ENCODE measurements around the gene POLR2F. TPM values are rescaled to one million over a fixed set of nuclear protein-coding genes. Genes with fewer than 3 reads are reported as not detected.
A peak's percentile ranks its signal among the peaks of the same experiment; 100 is the strongest.

The POLR2F gene
- total RNA-seq, 2 donors from 2014 or later: 98.0 to 105 TPM

DNA sequence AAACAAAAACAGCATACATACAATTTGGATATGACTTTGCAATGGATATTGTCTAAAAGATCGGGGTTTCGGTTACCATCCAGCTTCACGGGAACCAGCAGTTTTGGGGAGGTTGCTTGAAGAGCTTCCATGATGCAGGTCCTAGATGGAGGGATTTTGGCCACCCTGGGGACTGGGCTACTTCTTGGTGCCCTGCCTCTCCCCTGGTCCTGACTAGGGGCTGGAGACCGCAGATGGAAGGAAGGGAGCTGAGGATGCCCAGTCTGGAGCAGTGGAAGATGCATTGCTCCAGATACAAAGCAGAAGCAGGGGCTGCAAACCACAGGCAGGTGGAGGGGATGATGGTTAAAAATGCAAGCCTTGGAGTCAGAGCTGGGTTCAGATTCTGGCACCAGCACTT lies 17.4 kb downstream of the POLR2F start:
- no peak overlapping the region for H3K4me3 ChIP-seq (ENCODE audit: low read length)
- 99 to 100% methylated on average over 4 of the region's 4 CpGs for WGBS, 2 experiments (ENCODE audit: insufficient coverage in 1 of 2, insufficient read length in 1 of 2)
- peaks cover 13% of the 10 kb centered on the region for H3K4me1 Mint-ChIP-seq
- no peaks in the 10 kb centered on the region for H3K9me3 Mint-ChIP-seq
- H3K36me3 ChIP-seq (ENCODE audit: control insufficient read depth, insufficient read depth, low read length): peaks cover 29% of the 10 kb centered on the region
- no peaks in the 10 kb centered on the region for H3K27me3 ChIP-seq (ENCODE audit: control insufficient read depth, insufficient read depth, low read length, poor library complexity, severe bottlenecking)
- no peak overlapping the region for H3K27ac Mint-ChIP-seq
- DNase-seq: no peak
- no peak for TF ChIP-seq CTCF (conservative IDR thresholded peaks at IDR 0.05)
- peaks cover 15% of the 10 kb centered on the region for H3K4me1 ChIP-seq (ENCODE audit: control insufficient read depth, insufficient read depth, low read length)
- no peaks in the 10 kb centered on the region for H3K9me3 ChIP-seq (ENCODE audit: control insufficient read depth, low read length)
- no peak overlapping the region for H3K9ac ChIP-seq (ENCODE audit: extremely low read depth, low read length, poor library complexity, severe bottlenecking)
- peaks cover 52% of the 10 kb centered on the region for H3K36me3 Mint-ChIP-seq (ENCODE audit: low read depth)
- no peak overlapping the region for H3K4me3 Mint-ChIP-seq
- H3K27ac ChIP-seq (ENCODE audit: low read depth, low read length): no peak overlapping the region
- no peaks in the 10 kb centered on the region for H3K27me3 Mint-ChIP-seq (ENCODE audit: insufficient read depth)

DNA sequence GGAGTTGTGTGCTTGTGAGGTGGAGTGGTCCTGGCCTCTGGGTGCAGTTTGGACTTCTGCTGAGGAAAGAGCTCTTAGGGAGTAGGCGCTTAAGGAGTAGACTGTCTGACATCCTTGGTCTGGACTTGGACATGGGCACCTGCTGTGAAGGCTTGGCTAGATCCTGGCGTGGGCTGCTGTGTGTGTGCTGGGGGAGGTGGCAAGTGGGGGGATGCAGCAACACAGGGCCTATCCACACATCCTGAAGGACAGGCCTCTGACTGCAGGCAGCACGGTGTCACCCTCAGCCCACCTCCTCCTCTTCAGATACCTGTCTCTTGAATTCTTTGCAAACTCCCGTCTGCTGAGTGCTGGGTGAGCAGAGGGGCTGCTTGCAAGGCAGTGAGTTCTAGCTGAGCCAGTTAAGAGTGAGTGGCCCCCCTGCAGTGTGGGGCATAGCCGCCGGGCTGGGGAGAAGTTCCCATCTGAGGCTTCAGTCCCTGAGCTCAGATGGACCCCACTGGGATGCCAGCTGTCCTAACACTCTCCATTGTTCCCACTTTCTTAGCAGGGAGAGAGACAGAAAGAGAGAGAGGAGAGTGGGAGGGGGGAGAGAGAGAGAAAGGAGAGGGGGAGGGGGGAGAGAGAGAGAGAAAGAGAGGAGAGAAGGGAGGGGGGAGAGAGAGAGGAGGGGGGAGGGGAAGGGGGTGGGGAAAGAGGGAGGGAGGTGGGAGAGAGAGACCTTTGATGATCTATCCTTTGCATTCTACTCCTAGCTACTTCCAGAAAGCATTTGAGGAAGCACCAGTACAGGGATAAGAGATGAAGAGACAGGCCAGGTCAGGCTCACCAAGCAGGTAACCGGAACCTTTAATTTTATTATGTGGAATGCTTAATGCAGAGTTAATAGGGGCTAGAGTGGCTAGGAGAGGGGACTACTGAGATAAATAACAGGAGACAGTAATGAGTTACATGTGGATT lies 18.3 kb downstream of the POLR2F start:
- Mint-ChIP-seq H3K36me3 (ENCODE audit: low read depth) (peaks cover 53% of the 10 kb centered on the region), H3K4me3 (no peak overlapping the region), H3K27me3 (ENCODE audit: insufficient read depth) (no peaks in the 10 kb centered on the region), H3K9me3 (no peaks in the 10 kb centered on the region), H3K4me1 (peaks cover 13% of the 10 kb centered on the region), H3K27ac (peak overlapping the region; percentile 48)
- TF ChIP-seq CTCF (conservative IDR thresholded peaks at IDR 0.05): no peak
- Histone ChIP-seq H3K4me1 (ENCODE audit: control insufficient read depth, insufficient read depth, low read length) (peaks cover 15% of the 10 kb centered on the region), H3K4me3 (ENCODE audit: low read length) (no peak overlapping the region), H3K36me3 (ENCODE audit: control insufficient read depth, insufficient read depth, low read length) (peaks cover 26% of the 10 kb centered on the region), H3K9me3 (ENCODE audit: control insufficient read depth, low read length) (no peaks in the 10 kb centered on the region), H3K27me3 (ENCODE audit: control insufficient read depth, insufficient read depth, low read length, poor library complexity, severe bottlenecking) (no peaks in the 10 kb centered on the region), H3K27ac (ENCODE audit: low read depth, low read length) (peak overlapping the region; percentile 29), H3K9ac (ENCODE audit: extremely low read depth, low read length, poor library complexity, severe bottlenecking) (no peak overlapping the region)
- DNase-seq: peak; percentile 83
- WGBS, 2 experiments (ENCODE audit: insufficient coverage in 1 of 2, insufficient read length in 1 of 2): 32 to 44% methylated on average over 3 to 7 of the region's 7 CpGs

DNA sequence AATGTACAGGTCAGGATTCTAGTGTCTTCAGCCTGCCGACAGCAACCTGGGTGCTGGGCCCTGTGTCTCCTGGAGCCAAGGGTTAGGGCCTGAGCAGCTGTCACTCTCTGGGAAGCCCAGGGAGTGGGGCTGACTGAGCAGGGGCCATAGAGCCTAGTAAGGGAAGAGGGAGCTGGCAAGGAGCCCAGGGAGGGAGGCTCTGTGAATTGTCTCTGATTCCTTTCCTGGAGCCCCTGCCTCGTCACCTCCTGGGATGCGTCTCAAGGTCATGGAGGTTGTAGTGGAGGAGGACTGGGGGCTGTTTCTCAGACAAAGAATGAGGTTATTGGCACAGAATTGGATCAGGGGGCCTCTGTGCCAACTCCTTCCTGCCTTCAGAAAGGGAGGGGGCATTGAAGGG lies 19.0 kb downstream of the POLR2F start:
- Mint-ChIP-seq H3K27ac (peak overlapping the region; percentile 48), H3K9me3 (no peaks in the 10 kb centered on the region), H3K27me3 (ENCODE audit: insufficient read depth) (no peaks in the 10 kb centered on the region), H3K4me1 (peaks cover 13% of the 10 kb centered on the region), H3K36me3 (ENCODE audit: low read depth) (peaks cover 53% of the 10 kb centered on the region), H3K4me3 (no peak overlapping the region)
- Histone ChIP-seq H3K27me3 (ENCODE audit: control insufficient read depth, insufficient read depth, low read length, poor library complexity, severe bottlenecking) (no peaks in the 10 kb centered on the region), H3K27ac (ENCODE audit: low read depth, low read length) (peak overlapping the region; percentile 29), H3K9ac (ENCODE audit: extremely low read depth, low read length, poor library complexity, severe bottlenecking) (no peak overlapping the region), H3K4me1 (ENCODE audit: control insufficient read depth, insufficient read depth, low read length) (peaks cover 15% of the 10 kb centered on the region), H3K9me3 (ENCODE audit: control insufficient read depth, low read length) (no peaks in the 10 kb centered on the region), H3K4me3 (ENCODE audit: low read length) (no peak overlapping the region), H3K36me3 (ENCODE audit: control insufficient read depth, insufficient read depth, low read length) (peaks cover 19% of the 10 kb centered on the region)
- no peak for TF ChIP-seq CTCF (conservative IDR thresholded peaks at IDR 0.05)
- no peak for DNase-seq
- WGBS, 2 experiments (ENCODE audit: insufficient coverage in 1 of 2, insufficient read length in 1 of 2): 90 to 91% methylated on average over 2 to 3 of the region's 3 CpGs
